HEK293T (cell line): ENCODE results near the gene PMEL.

Source experiments
- CTCF ChIA-PET: fragments of 350-600 bp; formaldehyde crosslinking; extraction: SDS; loops from one replicate; lab custom pipeline; 2021; ENCODE audit warnings: antibody characterized with exemption, inconsistent platforms; lab: Yijun Ruan, JAX
- POLR2A ChIA-PET: fragments of 350-600 bp; formaldehyde crosslinking; extraction: SDS; loops from one replicate; lab custom pipeline; 2020; ENCODE audit warnings: antibody characterized with exemption, inconsistent platforms; lab: Yijun Ruan, JAX
- DNase-seq: peaks from one replicate; pipeline ENCODE4 v3.0.0; 2012; ENCODE audit warnings: mixed read lengths; ENCODE audit errors: extremely low spot score
- ARNT ChIP-seq: fragments of 450-650 bp; IDR thresholded peaks from 2 replicates; pipeline ENCODE4 v1.6.1; 2017; ENCODE audit warnings: mild to moderate bottlenecking
- BHLHE40 ChIP-seq: fragments of 450-650 bp; IDR thresholded peaks from 2 replicates; pipeline ENCODE4 v1.6.1; 2016; ENCODE audit warnings: mild to moderate bottlenecking, moderate library complexity, borderline replicate concordance
- CTBP1 ChIP-seq: fragments of 450-650 bp; IDR thresholded peaks from 2 replicates; pipeline ENCODE4 v1.6.1; 2016; ENCODE audit warnings: borderline replicate concordance
- ELF4 ChIP-seq: fragments of 450-650 bp; IDR thresholded peaks from 2 replicates; pipeline ENCODE4 v1.6.1; 2017; ENCODE audit warnings: antibody characterized with exemption
- FOXA1 ChIP-seq: fragments of 450-650 bp; IDR thresholded peaks from 2 replicates; pipeline ENCODE4 v1.6.1; 2016; ENCODE audit warnings: mild to moderate bottlenecking
- FOXK2 ChIP-seq: fragments of 450-650 bp; IDR thresholded peaks from 2 replicates; pipeline ENCODE4 v1.6.1; 2016; ENCODE audit warnings: mild to moderate bottlenecking
- FOXM1 ChIP-seq: fragments of 450-650 bp; IDR thresholded peaks from 2 replicates; pipeline ENCODE4 v1.6.1; 2017; ENCODE audit warnings: mild to moderate bottlenecking, borderline replicate concordance
- HDGF ChIP-seq: fragments of 450-650 bp; IDR thresholded peaks from 2 replicates; pipeline ENCODE4 v1.6.1; 2017; ENCODE audit warnings: antibody characterized with exemption, borderline replicate concordance
- L3MBTL2 ChIP-seq: fragments of 450-650 bp; conservative IDR thresholded peaks from 2 replicates; pipeline ENCODE4 v1.6.1; 2016; ENCODE audit warnings: mild to moderate bottlenecking
- LEF1 ChIP-seq: fragments of 450-650 bp; IDR thresholded peaks from 2 replicates; pipeline ENCODE4 v1.6.1; 2017; ENCODE audit warnings: mild to moderate bottlenecking, borderline replicate concordance
- NFRKB ChIP-seq: fragments of 450-650 bp; IDR thresholded peaks from 2 replicates; pipeline ENCODE4 v1.6.1; 2016; ENCODE audit warnings: mild to moderate bottlenecking, moderate library complexity
- SP1 ChIP-seq: fragments of 450-650 bp; IDR thresholded peaks from 2 replicates; pipeline ENCODE4 v1.6.1; 2017
- SUZ12 ChIP-seq: fragments of 450-650 bp; IDR thresholded peaks from 2 replicates; pipeline ENCODE4 v1.6.1; 2016; ENCODE audit warnings: mild to moderate bottlenecking
- TARDBP ChIP-seq: fragments of 450-650 bp; IDR thresholded peaks from 2 replicates; pipeline ENCODE4 v1.6.1; 2016
- ZNF384 ChIP-seq: fragments of 450-650 bp; IDR thresholded peaks from 2 replicates; pipeline ENCODE4 v1.6.1; 2016
- TF ChIP-seq, protein P1 (sequence below): fragments of 450-650 bp; IDR thresholded peaks from 2 replicates; pipeline ENCODE4 v1.6.1; 2016

The PMEL gene

DNA sequence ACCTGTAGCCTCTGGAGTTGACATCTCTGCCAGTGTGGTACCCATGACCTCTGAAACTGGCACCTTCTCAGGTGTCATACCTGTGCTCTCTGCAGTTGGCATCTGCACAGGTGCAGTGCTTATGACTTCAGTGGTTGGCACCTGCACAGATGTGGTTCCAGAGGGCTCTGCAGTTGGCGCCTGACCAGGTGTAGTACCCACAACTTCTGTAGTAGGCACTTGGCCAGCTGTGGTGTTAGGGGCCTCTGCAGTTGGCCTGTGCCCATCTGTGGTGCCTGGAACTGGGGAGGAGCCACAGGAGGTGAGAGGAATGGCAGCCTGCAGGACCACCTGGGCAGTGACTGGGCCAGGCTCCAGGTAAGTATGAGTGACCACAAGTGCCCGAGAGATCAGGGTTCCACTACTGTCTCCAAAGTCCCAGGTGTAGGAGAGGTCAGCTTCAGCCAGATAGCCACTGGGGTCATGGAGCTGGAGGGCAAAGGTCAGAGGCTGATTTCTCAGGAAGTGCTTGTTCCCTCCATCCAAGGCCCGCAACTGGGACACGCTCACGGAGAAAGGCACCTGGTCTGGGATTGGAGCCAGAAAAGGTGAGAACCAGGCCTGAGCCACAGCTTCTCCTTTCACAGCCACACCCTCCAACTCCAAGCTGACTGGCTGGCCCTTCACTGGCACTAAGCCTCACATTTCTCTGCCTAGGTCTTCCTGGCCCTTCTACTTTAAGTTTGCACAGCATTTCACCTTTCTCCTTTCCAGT, 8.6 kb downstream of the PMEL start:
- TF ChIP-seq ELF4 (no peak), HDGF (no peak), NFRKB (no peak), FOXA1 (no peak), BHLHE40 (no peak), ARNT (no peak), FOXM1 (no peak), LEF1 (no peak), L3MBTL2 (no peak)
- TF ChIP-seq, protein P1, sequence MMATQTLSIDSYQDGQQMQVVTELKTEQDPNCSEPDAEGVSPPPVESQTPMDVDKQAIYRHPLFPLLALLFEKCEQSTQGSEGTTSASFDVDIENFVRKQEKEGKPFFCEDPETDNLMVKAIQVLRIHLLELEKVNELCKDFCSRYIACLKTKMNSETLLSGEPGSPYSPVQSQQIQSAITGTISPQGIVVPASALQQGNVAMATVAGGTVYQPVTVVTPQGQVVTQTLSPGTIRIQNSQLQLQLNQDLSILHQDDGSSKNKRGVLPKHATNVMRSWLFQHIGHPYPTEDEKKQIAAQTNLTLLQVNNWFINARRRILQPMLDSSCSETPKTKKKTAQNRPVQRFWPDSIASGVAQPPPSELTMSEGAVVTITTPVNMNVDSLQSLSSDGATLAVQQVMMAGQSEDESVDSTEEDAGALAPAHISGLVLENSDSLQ: no peak
- ChIA-PET POLR2A (interaction anchor here (0.9 kb wide), 1 partner anchor 11 kb away, joined by 3 read pairs; no protein-coding TSS in a partner anchor), CTCF (interaction anchor here (1.0 kb wide), 1 partner anchor 11 kb away, joined by 3 read pairs; no protein-coding TSS in a partner anchor)
- DNase-seq: no peak

DNA sequence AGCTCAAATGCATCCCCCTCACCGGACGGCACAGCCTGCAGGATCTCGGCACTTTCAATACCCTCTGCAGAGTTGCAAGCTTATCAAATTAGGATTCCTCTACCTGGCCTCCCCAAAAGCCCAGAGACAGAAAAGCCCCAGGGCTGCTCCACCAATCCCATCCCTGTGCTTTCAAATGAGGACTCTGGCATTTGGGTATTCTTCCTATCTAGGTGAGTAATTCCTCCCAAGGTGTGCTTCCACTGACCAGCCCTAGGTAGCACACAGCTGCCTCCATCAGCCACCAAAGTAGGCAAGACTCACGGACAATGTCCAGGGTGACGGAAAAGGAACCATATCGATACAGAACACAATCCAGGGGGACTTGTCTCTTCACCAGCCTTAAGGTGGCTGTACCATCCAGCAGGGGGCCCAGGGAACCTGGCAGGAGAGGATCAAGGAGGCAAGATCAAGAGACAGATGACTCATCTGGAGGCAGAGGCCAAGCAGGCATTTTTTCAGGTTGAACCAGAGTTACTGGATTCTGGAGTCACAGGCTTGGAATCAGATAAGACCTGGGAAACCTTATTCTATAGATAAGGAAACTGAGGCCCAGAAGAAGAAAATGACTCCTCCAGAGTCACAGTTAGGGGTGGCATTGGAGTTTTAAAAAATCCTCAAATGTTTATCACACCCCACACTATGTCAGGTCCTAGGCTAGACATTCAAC, 9.9 kb downstream of the PMEL start:
- DNase-seq: no peak
- no peak for TF ChIP-seq SP1
- no peak for TF ChIP-seq ARNT
- no peak for TF ChIP-seq FOXK2
- TF ChIP-seq LEF1: no peak
- CTCF ChIA-PET: interaction anchor here (1.0 kb wide), 1 partner anchor 13 kb away, joined by 3 read pairs; no protein-coding TSS in a partner anchor
- POLR2A ChIA-PET: interaction anchor here (0.9 to 1.6 kb wide), 2 partner anchors 13 to 18 kb away, joined by 3 to 7 read pairs; partner anchors contain the start of gene RAB5B

DNA sequence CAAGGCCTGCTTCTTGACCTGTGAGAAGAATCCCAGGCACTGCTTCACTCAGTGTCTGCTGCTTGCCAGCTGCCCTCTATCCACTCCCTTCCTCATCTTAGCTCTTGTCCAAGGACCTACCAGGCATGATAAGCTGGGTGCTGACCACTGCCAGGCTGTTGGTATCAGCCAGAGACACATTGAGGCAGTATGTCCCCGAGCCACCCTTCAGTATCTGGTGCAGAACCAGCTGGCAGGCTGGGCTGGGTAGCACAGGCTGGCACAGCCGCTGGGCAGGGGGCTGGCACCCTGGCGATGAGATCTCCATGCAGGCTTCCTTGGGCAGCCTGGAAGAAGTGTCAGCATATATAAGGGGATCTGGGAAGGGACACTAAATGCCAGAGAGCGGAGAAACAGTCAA, 10.5 kb downstream of the PMEL start:
- no peak for TF ChIP-seq ZNF384
- TF ChIP-seq FOXK2: no peak
- TF ChIP-seq BHLHE40: no peak
- no peak for TF ChIP-seq SUZ12
- TF ChIP-seq, protein P1: no peak
- TF ChIP-seq FOXA1: no peak
- TF ChIP-seq NFRKB: no peak
- TF ChIP-seq SP1: no peak
- no peak for TF ChIP-seq HDGF
- no peak for TF ChIP-seq ELF4
- no peak for TF ChIP-seq FOXM1
- TF ChIP-seq TARDBP: no peak
- no peak for TF ChIP-seq ARNT
- TF ChIP-seq CTBP1: no peak
- no peak for TF ChIP-seq LEF1
- no peak for TF ChIP-seq L3MBTL2
- POLR2A ChIA-PET: interaction anchor here (1.6 kb wide), 1 partner anchor 19 kb away, joined by 7 read pairs; the partner anchor contains the start of gene RAB5B
- CTCF ChIA-PET: interaction anchor here (0.7 kb wide), 1 partner anchor 19 kb away, joined by 3 read pairs; no protein-coding TSS in a partner anchor
- DNase-seq: no peak

DNA sequence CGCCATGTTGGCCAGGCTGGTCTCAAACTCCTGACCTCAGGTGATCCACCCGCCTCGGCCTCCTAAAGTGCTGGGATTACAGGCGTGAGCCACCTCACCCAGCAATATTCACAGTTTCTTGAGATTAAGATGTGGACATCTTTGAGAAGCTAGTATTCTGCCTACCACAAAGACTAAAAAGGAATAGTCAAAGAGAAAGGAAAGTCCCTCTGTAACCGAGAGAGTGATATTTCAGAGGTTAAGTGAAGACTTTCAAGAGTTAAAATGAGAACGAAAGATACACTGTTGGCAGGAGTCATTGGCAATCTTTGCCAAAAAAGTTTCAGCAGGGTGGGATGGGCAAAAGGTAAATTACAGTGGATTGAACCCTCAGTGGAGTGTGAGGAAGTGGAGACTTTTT, 19.3 kb downstream of the PMEL start:
- CTCF ChIA-PET: no interaction called here
- DNase-seq: no peak
- POLR2A ChIA-PET: no interaction called here
- TF ChIP-seq NFRKB: no peak
- no peak for TF ChIP-seq HDGF
- no peak for TF ChIP-seq FOXM1
- TF ChIP-seq FOXA1: no peak
- TF ChIP-seq L3MBTL2: no peak
- TF ChIP-seq SUZ12: no peak
- no peak for TF ChIP-seq CTBP1
- TF ChIP-seq, protein P1: no peak
- TF ChIP-seq ARNT: no peak

DNA sequence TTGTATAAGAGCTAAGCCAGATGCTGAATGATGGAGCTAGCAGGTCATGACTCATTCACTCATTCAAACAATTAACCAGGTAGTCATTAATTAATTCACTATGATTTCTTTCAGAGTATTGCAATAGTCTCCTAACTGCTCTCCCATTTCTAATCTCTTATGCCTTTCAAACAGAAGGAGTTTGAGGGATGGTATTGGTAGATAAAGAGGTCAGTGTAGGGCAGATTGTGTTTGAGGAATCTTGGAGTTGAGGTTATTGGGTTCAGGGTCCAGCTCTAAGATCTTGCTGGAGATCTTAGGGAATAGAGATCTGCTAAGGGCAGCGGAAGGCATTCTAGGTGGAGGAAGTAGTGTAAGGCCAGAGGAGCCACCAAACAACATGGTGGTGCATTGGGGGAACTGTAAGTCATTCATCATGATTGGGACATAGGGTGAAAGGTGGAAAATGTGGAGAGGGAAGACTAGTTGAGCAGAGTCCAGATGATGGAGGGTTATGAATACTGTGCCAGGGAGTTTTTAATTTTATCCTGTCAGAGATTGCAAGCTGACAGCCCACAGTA, 23.2 kb downstream of the PMEL start:
- DNase-seq: no peak
- TF ChIP-seq ELF4 (no peak), FOXM1 (no peak), FOXK2 (no peak), CTBP1 (no peak), FOXA1 (no peak), NFRKB (no peak), TARDBP (no peak), L3MBTL2 (no peak), HDGF (no peak), ARNT (no peak)
- ChIA-PET POLR2A (no interaction called here), CTCF (interaction anchor here (1.0 kb wide), 1 partner anchor 12 kb away, joined by 3 read pairs; no protein-coding TSS in a partner anchor)

DNA sequence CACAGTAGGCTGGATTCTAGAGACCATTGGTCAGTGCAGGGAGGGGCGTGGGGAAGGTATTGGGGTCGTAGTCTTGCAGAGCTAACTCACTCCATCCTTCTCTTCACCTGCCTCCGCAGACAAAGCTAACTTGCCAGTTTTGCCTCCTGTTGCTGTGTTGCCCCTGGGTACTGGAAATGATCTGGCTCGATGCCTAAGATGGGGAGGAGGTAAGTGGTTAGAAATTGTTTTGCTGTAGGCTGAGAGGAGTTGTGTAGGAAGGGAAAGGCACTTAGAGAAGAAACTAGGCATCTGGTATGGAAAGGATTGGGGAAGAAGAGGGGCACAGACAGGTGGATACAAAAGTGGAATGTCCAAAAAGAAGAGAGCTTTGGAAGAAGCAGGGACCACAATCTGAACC, 23.8 kb downstream of the PMEL start:
- POLR2A ChIA-PET: no interaction called here

More for the DNA sequence above, 23.8 kb downstream of the PMEL start:
- CTCF ChIA-PET: no interaction called here
- TF ChIP-seq SP1 (no peak), FOXA1 (no peak), FOXK2 (no peak), NFRKB (no peak), SUZ12 (no peak), BHLHE40 (no peak)
- no peak for DNase-seq
